Activated CD4-positive, alpha-beta T cell treated with anti-CD3 and anti-CD28 coated beads, Interleukin-2, amount 50 U/mL, for 24 hours (primary cell): Measurements from ENCODE around the gene DTD1.

Source experiments
- DNase-seq, 2 donors: peaks; one replicate each; pipeline ENCODE4 v3.0.0-alpha.2; 2020; ENCODE audit warnings: low read depth in 1 of 2, low spot score in 1 of 2

The DTD1 gene

DNA sequence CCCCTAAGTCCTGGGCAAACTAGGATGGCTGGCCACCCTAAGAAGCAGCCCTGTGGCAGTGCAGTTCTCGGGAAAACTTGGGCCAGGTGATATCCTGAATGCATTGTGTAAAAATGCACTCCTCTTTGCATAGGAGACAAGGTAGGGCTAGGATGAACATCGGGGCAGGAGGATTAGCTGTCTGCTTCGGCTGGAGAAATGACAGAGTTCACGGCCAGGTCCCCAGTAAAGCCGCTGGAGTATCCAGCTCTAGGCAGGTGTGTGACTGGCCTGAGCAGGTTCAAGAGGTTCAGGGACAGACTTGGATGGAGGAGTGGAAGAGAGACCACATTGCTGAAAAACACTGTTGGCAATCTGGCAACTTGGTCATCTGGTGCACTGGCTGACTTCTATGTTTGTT lies 26.4 kb downstream of the DTD1 start:
- no peak for DNase-seq

GRCh38 chr20:18615020-18615650 lies 27.3 kb downstream of the DTD1 start:
- no peak for DNase-seq

DNA sequence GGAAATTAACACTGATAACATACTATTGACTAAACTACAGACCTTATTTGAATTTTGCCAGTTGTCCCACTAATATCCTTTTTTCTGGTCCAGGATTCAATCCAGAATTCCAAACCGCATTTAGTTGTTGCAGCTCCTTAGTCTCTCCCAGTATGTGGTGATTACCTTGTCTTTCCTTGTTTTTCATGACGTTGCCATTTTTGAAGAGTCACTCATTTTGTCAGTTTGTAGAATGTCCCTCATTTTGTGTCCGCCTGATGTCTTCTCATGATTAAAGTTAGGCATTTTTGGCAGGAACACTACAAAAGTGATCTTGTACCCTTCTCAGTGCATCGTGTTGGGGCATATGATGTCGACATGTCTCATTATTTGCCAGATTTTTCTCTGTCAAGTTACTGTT lies 33.1 kb downstream of the DTD1 start:
- DNase-seq, result no peak

DNA sequence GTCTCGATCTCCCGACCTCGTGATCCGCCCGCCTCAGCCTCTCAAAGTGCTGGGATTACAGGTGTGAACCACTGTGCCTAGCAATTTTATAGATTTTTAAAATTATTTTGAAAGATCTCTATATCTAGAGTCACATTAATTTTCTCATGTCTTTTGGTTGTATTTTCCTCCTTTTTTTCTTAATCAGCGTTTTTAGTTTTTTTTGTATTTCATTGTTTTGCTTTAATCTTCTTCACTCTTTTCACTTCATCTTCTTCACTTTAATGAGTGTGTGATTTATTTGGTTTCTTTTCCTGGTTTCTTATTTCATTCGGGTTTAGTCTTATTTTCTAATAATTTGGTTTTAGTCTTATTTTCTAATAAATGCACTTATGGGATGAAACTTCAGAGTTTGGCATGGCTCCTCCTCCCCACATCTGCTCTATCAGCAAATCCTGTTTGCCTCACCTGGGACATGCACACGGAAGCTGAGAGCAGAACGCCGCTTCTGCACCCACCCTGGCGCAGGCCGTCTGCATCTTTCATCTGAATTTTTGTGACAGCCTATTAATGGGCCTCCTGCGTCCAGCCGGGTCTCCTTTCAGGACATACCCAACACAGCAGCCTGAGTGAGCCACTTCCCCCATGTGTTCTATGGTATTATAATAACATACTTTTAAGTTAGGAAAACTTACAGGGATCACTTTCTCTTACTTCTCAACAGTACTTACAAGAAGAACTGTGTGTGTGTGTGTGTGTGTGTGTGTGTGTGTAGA lies 35.5 kb downstream of the DTD1 start:
- no peak for DNase-seq

DNA sequence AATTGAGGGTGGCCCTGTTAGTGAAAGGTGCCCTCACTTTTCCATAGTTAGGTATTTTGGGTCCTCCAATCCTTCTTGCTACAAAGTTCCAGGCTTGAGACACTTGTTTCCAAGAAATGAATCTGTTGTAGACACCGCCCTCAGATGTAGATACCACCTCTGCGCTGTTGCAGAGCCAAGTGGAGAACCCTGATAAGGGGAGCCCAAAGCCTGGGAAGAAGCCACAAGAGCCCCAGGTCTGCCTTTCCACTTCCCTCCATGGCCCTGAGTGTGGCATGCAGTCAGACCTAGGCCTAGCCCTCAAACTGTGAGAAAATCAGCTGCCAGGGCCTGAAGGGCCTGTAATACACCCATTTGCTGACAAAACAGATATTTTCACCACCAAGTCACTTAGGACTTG lies 37.1 kb downstream of the DTD1 start:
- DNase-seq, result no peak

GRCh38 chr20:18625907-18626655 lies 38.2 kb downstream of the DTD1 start:
- no peak for DNase-seq

DNA sequence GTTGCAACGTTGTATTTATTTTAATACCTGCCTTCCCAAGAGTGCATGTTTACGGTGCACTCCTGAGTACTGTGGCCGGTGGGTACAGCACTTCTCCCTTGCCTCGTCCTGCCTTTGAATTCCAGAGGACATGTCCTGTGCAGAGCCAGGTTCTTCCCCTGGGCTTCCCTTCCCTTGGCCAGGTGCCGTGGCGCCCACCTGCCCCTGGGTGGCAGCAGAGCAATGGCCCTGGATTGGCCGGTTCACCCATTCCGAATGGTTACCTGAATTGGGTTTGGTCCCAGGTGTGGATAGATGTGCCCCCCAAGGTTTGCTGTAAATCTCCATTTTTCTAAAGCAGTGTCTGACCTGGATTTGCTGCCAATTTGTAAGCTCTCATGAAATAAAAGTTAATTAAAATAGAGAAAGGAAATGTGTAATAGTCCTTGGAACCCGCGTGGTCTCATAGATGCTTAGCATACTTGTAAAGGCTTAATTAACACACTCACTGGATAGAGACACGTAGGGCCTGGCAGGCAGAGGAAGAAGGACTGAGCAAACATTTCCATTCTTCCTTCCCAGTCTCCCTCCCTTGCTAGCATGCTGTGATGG lies 40.6 kb downstream of the DTD1 start:
- DNase-seq, result no peak

- peak; percentile 5 to 17 for DNase-seq
Observed at GRCh38 chr20:18632196-18632789, 44.4 kb downstream of the DTD1 start.

DNA sequence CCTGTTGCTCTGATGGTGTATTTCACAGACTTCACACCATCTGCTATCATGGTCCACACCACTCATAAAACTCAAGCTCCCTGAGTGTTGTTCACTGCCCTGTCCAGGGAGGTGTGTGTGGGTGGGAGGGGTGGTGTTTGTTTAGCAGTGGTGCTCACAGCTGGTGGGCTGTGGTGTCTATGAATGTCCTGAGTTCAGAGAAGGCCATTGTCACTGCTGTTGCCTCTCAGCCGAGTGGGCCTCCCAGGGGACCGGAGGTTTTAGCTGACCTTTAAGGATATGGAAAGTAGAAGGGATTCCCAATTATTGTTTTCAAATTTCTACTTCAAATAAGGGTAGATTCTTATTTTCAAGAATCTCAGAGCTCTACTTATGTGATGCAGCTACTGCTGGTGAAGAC lies 45.6 kb downstream of the DTD1 start:
- DNase-seq, result no peak

DNA sequence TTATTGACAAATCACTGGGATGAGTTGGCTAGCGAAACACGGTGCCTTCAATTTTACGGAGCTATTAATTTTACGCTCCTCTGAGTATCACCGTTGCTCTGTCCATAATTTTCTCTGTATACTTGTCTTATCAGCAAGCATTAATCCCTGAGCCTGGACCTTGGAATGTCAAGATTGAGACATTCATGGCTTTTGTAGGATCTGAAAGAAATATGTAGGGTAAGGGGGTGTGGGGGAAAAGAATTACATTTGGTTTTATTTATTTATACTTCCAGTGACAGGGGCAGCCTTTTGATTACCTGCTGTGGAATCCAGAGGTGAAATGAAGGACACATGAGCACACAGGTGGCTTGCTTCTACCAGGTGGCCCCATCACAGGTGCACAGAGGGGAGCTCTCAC lies 46.6 kb downstream of the DTD1 start:
- DNase-seq, result no peak

DNA sequence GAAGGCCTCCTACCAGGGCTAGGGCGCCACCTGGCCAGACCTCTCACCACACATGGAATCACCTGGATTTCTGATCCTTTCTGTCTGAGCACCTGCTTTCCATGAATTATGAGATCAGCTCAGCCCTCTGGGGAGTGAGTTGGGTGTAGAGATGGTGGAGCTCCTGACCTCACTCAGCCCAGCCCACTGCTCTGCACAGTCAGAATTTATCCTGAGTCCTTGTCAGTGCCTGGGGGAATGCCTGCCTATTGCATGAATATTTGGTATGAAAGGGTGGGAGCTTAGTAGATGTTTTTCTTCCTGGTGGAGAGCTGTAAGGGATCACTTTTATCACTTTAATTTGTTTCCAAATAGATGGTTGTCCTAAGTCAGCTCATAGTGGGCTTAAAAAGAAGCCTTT lies 47.5 kb downstream of the DTD1 start:
- DNase-seq, result no peak

GRCh38 chr20:18637224-18637623 lies 49.4 kb downstream of the DTD1 start:
- no peak for DNase-seq

GRCh38 chr20:18638768-18639167 lies 50.9 kb downstream of the DTD1 start:
- DNase-seq, result no peak

GRCh38 chr20:18639501-18639979 lies 51.7 kb downstream of the DTD1 start:
- DNase-seq, result no peak

GRCh38 chr20:18645196-18645745 lies 57.4 kb downstream of the DTD1 start:
- DNase-seq, result no peak

- no peak for DNase-seq
Observed at GRCh38 chr20:18645851-18646250, 58.0 kb downstream of the DTD1 start.

GRCh38 chr20:18647777-18648176 lies 59.9 kb downstream of the DTD1 start:
- DNase-seq, result no peak

GRCh38 chr20:18650224-18650623 lies 62.4 kb downstream of the DTD1 start:
- no peak for DNase-seq

- DNase-seq, result no peak
Observed at GRCh38 chr20:18653736-18654447, 66.0 kb downstream of the DTD1 start.

DNA sequence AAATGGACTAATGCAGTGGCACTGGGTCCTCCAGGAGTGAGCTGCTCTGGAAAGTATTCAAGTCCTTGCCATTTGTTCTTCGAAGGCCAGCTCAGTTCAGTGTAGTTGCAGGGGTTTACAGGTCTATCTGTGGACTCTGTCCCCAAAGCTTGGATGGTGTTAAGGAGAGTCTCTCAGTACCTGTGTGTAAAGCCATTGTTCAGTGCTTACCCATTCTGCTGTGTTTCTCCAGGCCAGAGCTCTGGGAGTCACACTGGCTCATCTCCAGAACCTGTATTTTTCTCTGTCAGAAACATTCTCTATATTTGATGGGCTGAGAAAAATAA lies 66.6 kb downstream of the DTD1 start:
- no peak for DNase-seq

GRCh38 chr20:18657575-18657974 lies 69.7 kb downstream of the DTD1 start:
- DNase-seq, result no peak
